ENCODE data around the gene HLA-DPB1.
A peak's percentile ranks its signal among the peaks of the same experiment; 100 is the strongest.
"Not testable (repeated sequence)": the region's sequence is repeated elsewhere in the genome, so short reads cannot be mapped to it uniquely, and the experiment has no call there.

Gene HLA-DPB1

GRCh38 chr6:33072508-33073100 is 3.2 kb upstream of the HLA-DPB1 start:
- DNase-seq: no peak

GRCh38 chr6:33073431-33073871 is 2.3 kb upstream of the HLA-DPB1 start, which contains the start of gene HLA-DPA1:
TSS of gene HLA-DPA1 (minus strand) at chr6:33073649.
- DNase-seq: peak; percentile 77 to 78

- DNase-seq: no peak
Observed at GRCh38 chr6:33075208-33075567, 602 bp upstream of the HLA-DPB1 start.

DNA sequence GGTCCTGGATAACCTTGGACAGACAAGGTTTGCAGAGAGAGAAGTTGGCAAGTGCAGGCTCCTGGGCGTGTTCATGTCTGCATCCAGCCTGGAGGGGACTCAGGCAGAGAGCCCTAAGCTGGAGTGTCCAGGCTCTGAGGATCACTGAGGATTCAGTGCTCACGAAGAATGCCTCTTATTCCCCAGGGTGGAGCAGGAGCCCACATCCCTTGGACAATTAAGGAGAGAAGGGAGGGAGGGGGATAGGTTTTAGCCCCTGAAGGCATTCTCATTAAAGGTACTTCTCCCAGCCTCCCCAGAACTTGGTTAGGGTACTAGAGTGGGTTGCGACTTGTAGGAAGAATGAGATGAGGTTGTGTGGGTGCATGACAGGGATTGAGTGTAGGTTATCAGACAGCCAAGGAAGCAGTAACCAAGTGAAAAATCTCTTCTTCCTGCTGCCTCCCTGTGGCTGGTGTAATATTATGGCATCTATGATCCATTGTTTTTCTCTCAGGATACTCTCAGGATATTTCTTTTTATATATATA is 680 bp downstream of the HLA-DPB1 start:
- DNase-seq: no peak

GRCh38 chr6:33077908-33078307 is 2.1 kb downstream of the HLA-DPB1 start:
- no peak for DNase-seq

GRCh38 chr6:33078442-33078841 is 2.7 kb downstream of the HLA-DPB1 start:
- DNase-seq: no peak

DNA sequence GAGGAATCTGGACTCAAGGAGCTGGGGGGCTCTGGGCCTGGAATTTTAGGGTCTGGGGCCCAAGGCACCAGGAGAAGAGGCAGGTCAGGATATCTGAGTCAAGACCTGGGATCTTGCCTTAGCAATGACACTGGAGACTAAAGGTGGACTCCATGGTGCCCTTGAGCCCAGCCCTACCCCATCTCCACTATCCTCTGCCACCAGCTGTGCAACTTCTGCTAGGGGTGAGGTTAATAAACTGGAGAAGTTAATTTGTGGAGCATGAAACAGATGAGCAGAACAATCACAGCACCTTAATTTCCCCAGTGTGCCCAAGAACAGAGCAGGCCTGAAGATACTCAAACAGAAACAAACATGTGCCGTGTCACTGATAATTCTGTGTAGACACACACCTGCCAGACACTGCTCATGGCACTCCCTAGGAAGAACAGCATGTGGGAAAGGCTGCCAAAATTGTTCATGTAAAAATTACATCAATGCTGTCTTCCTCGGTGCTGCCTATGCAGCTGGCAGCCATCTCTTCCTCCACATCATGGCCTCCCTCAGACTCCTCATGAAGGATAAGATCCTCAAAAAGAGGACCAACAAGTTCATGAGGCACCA is 3.2 kb downstream of the HLA-DPB1 start:
- DNase-seq: no peak

- no peak for DNase-seq
Observed at GRCh38 chr6:33079580-33079979, 3.8 kb downstream of the HLA-DPB1 start.

GRCh38 chr6:33080127-33081089 is 4.6 kb downstream of the HLA-DPB1 start:
- DNase-seq: no peak

DNA sequence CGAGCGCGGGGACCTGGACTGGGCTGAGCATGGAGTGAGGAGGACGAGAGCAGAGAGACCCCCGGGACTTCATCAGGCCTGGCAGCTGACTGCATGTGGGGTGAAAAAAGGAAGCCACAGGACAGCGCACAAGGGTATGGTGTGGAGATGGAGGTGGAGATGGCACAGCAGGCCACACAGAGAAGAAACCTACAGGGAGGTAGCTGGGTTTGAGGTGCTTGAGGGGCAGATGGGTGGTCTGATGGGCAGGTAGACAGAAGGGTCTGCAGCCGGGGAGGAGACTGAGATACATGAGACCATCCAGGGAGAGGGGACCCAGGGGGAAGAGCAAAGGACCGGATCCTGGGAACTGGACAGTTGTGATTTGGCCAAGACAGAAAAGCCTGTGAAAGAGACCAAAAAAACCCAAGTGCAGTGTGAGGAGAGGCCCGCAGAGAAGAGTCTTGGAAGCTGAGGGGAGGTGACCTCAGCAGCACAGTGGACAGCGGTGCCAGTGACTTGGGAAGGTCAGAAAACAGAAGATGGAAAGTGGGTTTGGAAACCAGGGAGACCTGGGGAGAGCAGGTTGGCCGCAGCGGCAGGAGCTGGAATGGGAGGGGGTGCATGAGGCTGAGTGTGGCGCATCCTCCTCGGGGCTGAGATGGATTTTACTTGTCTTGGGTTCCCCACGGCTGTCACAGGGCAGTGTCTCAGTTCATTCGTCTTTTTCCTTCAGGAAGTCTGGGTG is 5.5 kb downstream of the HLA-DPB1 start:
- no peak for DNase-seq

GRCh38 chr6:33082702-33083101 is 6.9 kb downstream of the HLA-DPB1 start:
- DNase-seq: peak; percentile 25 to 32

- DNase-seq: no peak
Observed at GRCh38 chr6:33085627-33086026, 9.8 kb downstream of the HLA-DPB1 start.

GRCh38 chr6:33088258-33088930 is 12.6 kb downstream of the HLA-DPB1 start:
- no peak for DNase-seq

DNA sequence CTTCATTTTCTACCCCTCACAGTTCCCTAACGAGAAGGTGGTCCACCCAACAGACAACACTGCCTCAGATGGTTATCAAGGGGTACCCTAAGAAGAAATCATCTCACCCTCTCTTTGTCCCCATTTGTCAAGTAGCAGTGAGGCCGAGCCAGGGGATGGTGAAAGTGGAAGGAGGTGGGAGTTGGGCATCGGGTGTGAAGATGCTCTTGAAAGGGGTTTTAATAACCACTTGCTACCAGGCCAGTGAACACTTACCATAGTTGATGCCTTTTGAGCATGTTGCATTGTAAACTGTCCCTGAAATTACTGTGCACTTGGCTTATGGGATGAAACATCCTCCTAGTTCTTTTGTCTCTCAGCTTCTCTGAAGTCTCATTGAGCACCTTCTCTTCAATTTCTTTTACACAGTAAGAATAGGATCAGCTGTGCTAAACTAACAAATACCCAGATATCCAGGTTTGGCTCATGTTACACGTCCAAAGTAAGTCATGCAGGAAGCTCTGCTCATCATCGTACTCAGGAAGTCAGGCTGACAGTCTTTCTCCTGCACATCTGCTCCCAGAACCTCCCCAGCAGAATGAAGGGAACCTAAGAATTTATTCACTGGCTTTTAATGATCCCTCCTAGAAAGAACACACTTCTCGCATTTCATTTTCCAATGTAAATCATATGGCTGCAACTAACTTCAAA is 13.3 kb downstream of the HLA-DPB1 start:
- no peak for DNase-seq

- DNase-seq: peak; percentile 45 to 63
Observed at GRCh38 chr6:33091957-33092356, 16.2 kb downstream of the HLA-DPB1 start.

DNA sequence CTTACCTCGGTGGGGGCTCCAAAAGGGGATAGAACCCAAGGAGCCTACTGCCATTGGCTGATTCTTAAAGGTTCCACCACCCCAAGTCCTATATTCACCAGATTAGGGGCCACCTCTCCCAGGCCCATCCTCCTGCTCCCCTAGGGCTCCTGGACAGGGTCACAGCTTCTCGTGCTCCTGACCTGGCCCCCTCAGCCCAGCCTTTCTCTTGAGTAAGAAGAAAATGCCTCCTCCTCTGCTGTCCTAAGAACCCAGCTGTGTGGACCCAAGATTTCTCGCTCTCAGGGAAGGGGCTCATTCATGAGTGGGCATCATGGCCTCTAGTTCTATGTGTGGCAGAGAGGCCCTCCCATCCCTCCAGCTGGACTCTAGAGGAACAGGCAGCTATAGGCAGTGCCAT is 16.6 kb downstream of the HLA-DPB1 start:
- no peak for DNase-seq

GRCh38 chr6:33093855-33094254 is 18.1 kb downstream of the HLA-DPB1 start:
- DNase-seq: peak in 1 of 2 donors; percentile 18

DNA sequence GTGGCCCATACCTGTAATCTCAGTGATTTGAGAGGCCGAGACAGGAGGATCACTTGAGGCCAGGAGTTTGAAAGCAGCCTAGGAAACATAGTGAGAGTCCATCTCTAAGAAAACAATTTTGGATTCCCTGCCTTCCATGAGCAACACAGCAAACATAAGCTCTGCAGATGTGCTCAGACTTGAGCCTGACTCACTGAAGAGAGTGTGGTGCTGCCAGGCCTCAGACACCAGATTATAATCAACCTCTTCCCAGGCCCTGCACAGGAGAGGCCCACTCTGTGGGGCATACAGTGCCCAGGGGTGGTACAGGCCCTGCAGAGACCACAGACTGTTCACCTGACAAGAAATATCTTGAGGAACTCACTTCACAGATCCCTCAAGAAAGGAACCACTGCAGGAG is 19.9 kb downstream of the HLA-DPB1 start:
- no peak for DNase-seq

- not testable (repeated sequence) for DNase-seq
Observed at GRCh38 chr6:33101121-33101737, 25.4 kb downstream of the HLA-DPB1 start.

- DNase-seq: no peak
Observed at GRCh38 chr6:33103776-33104175, 28.0 kb downstream of the HLA-DPB1 start.

DNA sequence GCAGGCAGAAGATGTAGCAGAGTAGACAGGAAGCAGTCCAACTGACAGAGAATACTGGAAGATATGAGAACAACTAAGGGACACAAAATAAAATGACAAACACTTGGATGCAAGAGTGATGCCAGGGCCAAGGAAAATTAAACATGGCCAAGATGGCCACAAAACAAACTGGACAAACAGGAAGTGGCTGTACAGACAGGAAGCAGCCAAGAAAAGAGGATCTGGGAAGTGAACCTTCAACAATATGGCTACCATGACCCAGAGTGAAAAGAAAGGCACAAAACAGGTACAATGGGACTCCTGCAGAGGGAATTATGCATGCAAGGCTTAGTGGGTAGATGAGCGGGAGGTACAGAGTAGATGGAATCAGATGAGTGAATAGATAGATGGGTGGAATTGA is 29.1 kb downstream of the HLA-DPB1 start:
- no peak for DNase-seq

All from CD4-positive, alpha-beta T cell treated with Interferon alpha-2 for 1 hour (primary cell).